Caki2 (cell line): ENCODE measurements around the gene IQCE. TPM values are rescaled to one million over a fixed set of nuclear protein-coding genes. Genes with fewer than 3 reads are reported as not detected.

Experiments used
- DNase-seq: peaks from one replicate; pipeline ENCODE4 v3.0.0-alpha.2; 2015; ENCODE audit warnings: low read depth
- in situ Hi-C: cut with HindIII; loops from 2 replicates; pipeline ENCODE4 v1.10.0; 2016; ENCODE audit warnings: low sequenced_read_pairs, low pct_unique_long_range_greater_than_20kb, mixed read lengths
- total RNA-seq: library from RNA; depleted of rRNA; stranded (reverse); fragments of >200 nt; shearing (Covaris generic); gene quantifications from 2 replicates; pipeline ENCODE4 v1.2.3, GENCODE V29; 2014; ENCODE audit warnings: low replicate concordance

IQCE gene
- total RNA-seq, 1 experiment from 2014 or later, result 32.5 TPM

- no peak for DNase-seq
- in situ Hi-C loops, result no loop called here
Observed at GRCh38 chr7:2644220-2644561, 85.4 kb downstream of the IQCE start.

- DNase-seq, result no peak
- in situ Hi-C loops, result no loop called here
Observed at GRCh38 chr7:2644562-2645273, 85.9 kb downstream of the IQCE start.

GRCh38 chr7:2645274-2645868, 86.6 kb downstream of the IQCE start:
- in situ Hi-C loops, result no loop called here
- DNase-seq, result no peak

GRCh38 chr7:2646336-2646679, 87.5 kb downstream of the IQCE start:
- in situ Hi-C loops, result no loop called here
- DNase-seq, result no peak

GRCh38 chr7:2646680-2647571, 88.1 kb downstream of the IQCE start:
- DNase-seq, result no peak
- in situ Hi-C loops, result no loop called here

GRCh38 chr7:2647594-2648172, 88.9 kb downstream of the IQCE start:
- DNase-seq, result no peak
- in situ Hi-C loops, result no loop called here

GRCh38 chr7:2649139-2649838, 90.5 kb downstream of the IQCE start:
- in situ Hi-C loops, result no loop called here
- no peak for DNase-seq

- DNase-seq, result no peak
- in situ Hi-C loops, result no loop called here
Observed at GRCh38 chr7:2649991-2650390, 91.2 kb downstream of the IQCE start.

GRCh38 chr7:2650451-2650850, 91.7 kb downstream of the IQCE start:
- no peak for DNase-seq
- in situ Hi-C loops, result no loop called here

GRCh38 chr7:2651336-2651735, 92.6 kb downstream of the IQCE start:
- no peak for DNase-seq
- in situ Hi-C loops, result no loop called here

- in situ Hi-C loops, result no loop called here
- DNase-seq, result no peak
Observed at GRCh38 chr7:2651847-2652735, 93.3 kb downstream of the IQCE start.

- in situ Hi-C loops, result no loop called here
- no peak for DNase-seq
Observed at GRCh38 chr7:2652736-2653060, 93.9 kb downstream of the IQCE start.

GRCh38 chr7:2654059-2654458, 95.3 kb downstream of the IQCE start:
- in situ Hi-C loops, result no loop called here

GRCh38 chr7:2655870-2656614, 97.3 kb downstream of the IQCE start:
- DNase-seq, result no peak
- in situ Hi-C loops, result no loop called here

More at GRCh38 chr7:2654059-2654458, 95.3 kb downstream of the IQCE start:
- DNase-seq, result no peak

GRCh38 chr7:2657208-2657607, 98.4 kb downstream of the IQCE start:
- DNase-seq, result no peak
- in situ Hi-C loops, result no loop called here

- no peak for DNase-seq
- in situ Hi-C loops, result no loop called here
Observed at GRCh38 chr7:2657920-2658671, 99.3 kb downstream of the IQCE start.
